HG02840 (cell line): Measurements from ENCODE around the gene NFYA.

Source experiments
- ATAC-seq: cut with Tn5 transposase; IDR thresholded peaks from one replicate; pipeline ENCODE4 v1.9.1; 2021; ENCODE audit warnings: mild to moderate bottlenecking, moderate library complexity, moderate number of reproducible peaks; ENCODE audit not compliant: unreplicated experiment, low FRiP score

NFYA gene

GRCh38 chr6:41072836-41073202 is at the start of gene NFYA:
Gene NFYA, plus strand, starts transcription at chr6:41072974. Its CDS starts 6,116 bp downstream, at chr6:41079090.
- ATAC-seq: peak; percentile 58

- no peak for ATAC-seq
These were observed 49.7 kb upstream of the NFYA start for GRCh38 chr6:41023114-41023513.

GRCh38 chr6:41025966-41026530 is 46.7 kb upstream of the NFYA start:
- no peak for ATAC-seq

- no peak for ATAC-seq
These were observed 45.5 kb upstream of the NFYA start for GRCh38 chr6:41027241-41027640.

- ATAC-seq: peak; percentile 83
These were observed 44.8 kb upstream of the NFYA start for GRCh38 chr6:41027799-41028560.

- ATAC-seq: peak; percentile 39
These were observed 44.0 kb upstream of the NFYA start for GRCh38 chr6:41028561-41029412.

- no peak for ATAC-seq
These were observed 39.9 kb upstream of the NFYA start for GRCh38 chr6:41032830-41033229.

- no peak for ATAC-seq
These were observed 39.0 kb upstream of the NFYA start for GRCh38 chr6:41033776-41034175.

- no peak for ATAC-seq
These were observed 36.6 kb upstream of the NFYA start for GRCh38 chr6:41036186-41036585.

GRCh38 chr6:41036601-41037000 is 36.2 kb upstream of the NFYA start:
- ATAC-seq: no peak

- ATAC-seq: no peak
These were observed 35.5 kb upstream of the NFYA start for GRCh38 chr6:41037107-41037900.

GRCh38 chr6:41038205-41038604 is 34.6 kb upstream of the NFYA start:
- ATAC-seq: no peak

- no peak for ATAC-seq
These were observed 33.4 kb upstream of the NFYA start, which contains the start of gene UNC5CL for GRCh38 chr6:41039060-41039998. Gene UNC5CL, minus strand, starts transcription at chr6:41039221. Its CDS starts 4,147 bp downstream, at chr6:41035074.

GRCh38 chr6:41040101-41040939 is 32.5 kb upstream of the NFYA start:
- no peak for ATAC-seq

GRCh38 chr6:41040940-41041536 is 31.7 kb upstream of the NFYA start:
- ATAC-seq: no peak

GRCh38 chr6:41042226-41043055 is 30.3 kb upstream of the NFYA start, which contains the start of gene TSPO2:
Gene TSPO2, plus strand, starts transcription at chr6:41042467. Its CDS starts 519 bp downstream, at chr6:41042986.
- no peak for ATAC-seq

GRCh38 chr6:41043151-41043550 is 29.6 kb upstream of the NFYA start:
- ATAC-seq: no peak
